Heart left ventricle (tissue), 13 donors: ENCODE measurements around the gene COL20A1.

Source experiments
- POLR2A ChIP-seq, 2 donors: fragments of 450-650 bp; IDR thresholded peaks; one replicate each; pipeline ENCODE4 v1.6.1; 2017; ENCODE audit warnings: antibody characterized with exemption in 2 of 2, mild to moderate bottlenecking in 2 of 2, moderate library complexity in 2 of 2
- TF ChIP-seq, protein P1 (sequence below), 12 donors: fragments of 200-600 bp; sonication (generic) in 4 of 12; IDR thresholded peaks; one replicate each; pipeline versions ENCODE4 v1.5.0 to v1.8.0; 2018 to 2022; ENCODE audit warnings: antibody characterized with exemption in 12 of 12, mild to moderate bottlenecking in 5 of 12
- donor health status: ischemic (EF 13 %, LVEDD 7.1; RV severe dilation, severe dysfunction).
- donor health status: DM: no; HTN: yes; CAD: no.
- donor health status: DM: no; HTN: no; CAD: no.
- donor health status: ischemic (EF 25% LVEDD 6.9; RV normal size, moderate dysfunction).
- donor health status: ischemic (EF 25% LVEDD 5.7; RV mildly dilated, moderate dysfunction).
- donor health status: ischemic (EF 35%, LVEDD 5.7; RV mildly dilated, moderate dysfunction).
- donor health status: nonischemic (EF 11% LVEDD 7.7; RV severe dilation, severe dysfunction).
- donor health status: DM: yes; HTN: yes; CAD: no.
- donor health status: PGD.
- donor health status: ischemic (EF 29% LVEDD 5.4; RV normal size, mild dysfunction).
- donor health status: nonischemic (EF 23%, LVEDD 6.1; RV moderate dilation, normal function).

DNA sequence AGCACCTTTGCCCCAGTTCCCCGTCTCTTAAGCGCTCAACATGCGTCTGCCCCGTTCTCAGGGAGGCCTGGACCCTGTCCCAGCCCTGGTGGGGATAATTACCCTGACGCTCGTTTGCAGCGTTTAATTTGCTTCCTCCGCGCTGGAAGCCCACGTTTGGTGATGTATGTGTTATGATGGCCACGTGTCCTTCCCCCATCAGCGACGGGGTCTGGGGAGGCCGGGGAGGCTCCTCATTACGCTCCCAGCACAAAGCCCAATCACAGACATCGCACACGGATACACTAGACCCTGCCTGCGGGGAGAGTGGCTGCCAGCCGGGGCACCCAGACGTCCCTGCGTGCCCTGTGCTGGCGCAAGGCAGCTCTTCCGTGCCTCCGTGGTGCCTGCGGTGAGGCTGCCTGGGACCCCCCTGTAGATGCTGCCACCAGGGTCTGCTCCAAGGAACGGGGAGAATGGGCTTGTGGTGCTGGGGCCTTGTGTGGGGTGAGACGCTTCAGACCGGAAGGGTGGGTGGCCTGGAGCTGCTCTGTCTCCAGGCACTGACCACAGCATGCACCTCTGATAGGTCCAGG lies 78.4 kb downstream of the COL20A1 start:
- TF ChIP-seq POLR2A (IDR thresholded peaks at IDR 0.05), result no peak
- TF ChIP-seq, protein P1, sequence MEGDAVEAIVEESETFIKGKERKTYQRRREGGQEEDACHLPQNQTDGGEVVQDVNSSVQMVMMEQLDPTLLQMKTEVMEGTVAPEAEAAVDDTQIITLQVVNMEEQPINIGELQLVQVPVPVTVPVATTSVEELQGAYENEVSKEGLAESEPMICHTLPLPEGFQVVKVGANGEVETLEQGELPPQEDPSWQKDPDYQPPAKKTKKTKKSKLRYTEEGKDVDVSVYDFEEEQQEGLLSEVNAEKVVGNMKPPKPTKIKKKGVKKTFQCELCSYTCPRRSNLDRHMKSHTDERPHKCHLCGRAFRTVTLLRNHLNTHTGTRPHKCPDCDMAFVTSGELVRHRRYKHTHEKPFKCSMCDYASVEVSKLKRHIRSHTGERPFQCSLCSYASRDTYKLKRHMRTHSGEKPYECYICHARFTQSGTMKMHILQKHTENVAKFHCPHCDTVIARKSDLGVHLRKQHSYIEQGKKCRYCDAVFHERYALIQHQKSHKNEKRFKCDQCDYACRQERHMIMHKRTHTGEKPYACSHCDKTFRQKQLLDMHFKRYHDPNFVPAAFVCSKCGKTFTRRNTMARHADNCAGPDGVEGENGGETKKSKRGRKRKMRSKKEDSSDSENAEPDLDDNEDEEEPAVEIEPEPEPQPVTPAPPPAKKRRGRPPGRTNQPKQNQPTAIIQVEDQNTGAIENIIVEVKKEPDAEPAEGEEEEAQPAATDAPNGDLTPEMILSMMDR (IDR thresholded peaks at IDR 0.05), result no peak
